K562 (cell line): Measurements from ENCODE around the gene CEP78. TPM values are rescaled to one million over a fixed set of nuclear protein-coding genes. Genes with fewer than 3 reads are reported as not detected.

ENCODE experiments used
- ATAC-seq: fragments of 200-7000 bp; cut with Tn5 transposase; 3 replicates; pipeline ENCODE4 v1.9.1; 2020; ENCODE audit warnings: moderate library complexity
- BruUV-seq: library from RNA; stranded (reverse); fragments of 400-500 nt; replicated peaks from 2 replicates; lab custom pipeline; 2021; lab: Mats Ljungman, UMichigan
- CTCF ChIA-PET: fragments of 300-600 bp; formaldehyde crosslinking; extraction: SDS; loops from one replicate; lab custom pipeline; 2021; ENCODE audit warnings: low intra/inter-chr PET ratio; lab: Yijun Ruan, JAX
- POLR2A ChIA-PET: fragments of 300-600, 350-650 bp; sonication (Branson Sonifier 250); formaldehyde crosslinking; extraction: SDS; loops from one replicate; lab custom pipeline; 2021; ENCODE audit warnings: antibody characterized with exemption, inconsistent platforms; lab: Yijun Ruan, JAX
- DNase-seq, 4 experiments: peaks; one replicate each; pipeline versions ENCODE4 v3.0.0 to v3.0.0-alpha.2; 2011 to 2018; ENCODE audit warnings: low spot score in 3 of 4, mixed read lengths in 3 of 4; ENCODE audit errors: extremely low read depth in 1 of 4
- FAIRE-seq: peaks from 2 replicates; lab custom pipeline; 2011; peaks lifted over from hg19 to GRCh38; lab: Jason Lieb, UNC
- H2AFZ ChIP-seq: 2 replicates; pipeline ENCODE4 v1.6.0; 2011; ENCODE audit warnings: low read depth, low read length, control low read depth, inconsistent platforms
- H3K27ac ChIP-seq: fragments of 200-600 bp; 3 replicates; pipeline ENCODE4 v1.8.0; 2011; ENCODE audit warnings: low read depth, mild to moderate bottlenecking, control low read depth, inconsistent platforms, low read length, moderate library complexity, mixed read lengths; ENCODE audit errors: extremely low read depth
- H3K27me3 ChIP-seq, 2 experiments: fragments of 300-600 bp in 1 of 2; 2 replicates in 1 of 2; 3 replicates in 1 of 2; pipeline versions ENCODE4 v1.6.0 to v1.8.0; 2011; ENCODE audit warnings: inconsistent platforms in 2 of 2, low read length in 2 of 2, mild to moderate bottlenecking in 1 of 2, mixed read lengths in 1 of 2, moderate library complexity in 1 of 2; ENCODE audit not compliant: control insufficient read depth in 2 of 2, insufficient read depth in 2 of 2
- H3K36me3 ChIP-seq: fragments of 300-600 bp; 3 replicates; pipeline ENCODE4 v1.8.0; 2011; ENCODE audit warnings: mild to moderate bottlenecking, low read length, inconsistent platforms; ENCODE audit not compliant: control insufficient read depth, insufficient read depth
- H3K4me1 ChIP-seq, 2 experiments: fragments of 200-600 bp in 1 of 2; replicated peaks in 1 of 2; 2 replicates in 1 of 2; 3 replicates in 1 of 2; pipeline versions ENCODE4 v1.5.1 to v1.8.0; 2011; ENCODE audit warnings: inconsistent platforms in 2 of 2, low read length in 2 of 2, mild to moderate bottlenecking in 1 of 2, mixed read lengths in 1 of 2, moderate library complexity in 1 of 2; ENCODE audit not compliant: control insufficient read depth in 2 of 2, insufficient read depth in 2 of 2
- H3K4me2 ChIP-seq: 2 replicates; pipeline ENCODE4 v1.6.1; 2011; ENCODE audit warnings: low read length, control low read depth, inconsistent platforms, mixed read lengths; ENCODE audit not compliant: insufficient read depth
- H3K4me3 ChIP-seq: fragments of 200-600 bp; sonication (generic), shearing (Covaris generic); 2 replicates; pipeline ENCODE4 v1.5.1; 2016; ENCODE audit warnings: control low read depth, inconsistent platforms
- H3K79me2 ChIP-seq: fragments of 200-600 bp; 3 replicates; pipeline ENCODE4 v1.8.0; 2011; ENCODE audit warnings: low read length, inconsistent platforms; ENCODE audit not compliant: control insufficient read depth, insufficient read depth
- H3K9ac ChIP-seq, 2 experiments: 2 replicates each; pipeline versions ENCODE4 v1.6.0 to v1.6.1; 2011; ENCODE audit warnings: low read depth in 2 of 2, low read length in 2 of 2, control low read depth in 1 of 2, inconsistent platforms in 1 of 2, mild to moderate bottlenecking in 1 of 2, mixed read lengths in 1 of 2; ENCODE audit not compliant: insufficient read depth in 1 of 2
- H3K9me1 ChIP-seq: one replicate; pipeline ENCODE4 v1.6.0; 2011; ENCODE audit warnings: inconsistent platforms, mild to moderate bottlenecking, low read length, moderate library complexity; ENCODE audit not compliant: control insufficient read depth, insufficient read depth
- H3K9me3 ChIP-seq: replicated peaks from 2 replicates; pipeline ENCODE4 v1.5.1; 2011; ENCODE audit warnings: low read depth, low read length, inconsistent platforms; ENCODE audit not compliant: control insufficient read depth, insufficient read depth
- H4K20me1 ChIP-seq: replicated peaks from 2 replicates; pipeline ENCODE4 v1.6.1; 2011; ENCODE audit warnings: low read length, inconsistent platforms, mixed read lengths; ENCODE audit not compliant: control insufficient read depth, insufficient read depth
- GTF2E2 ChIP-seq: fragments of 200-800 bp; sonication (Bioruptor generic); IDR thresholded peaks from 2 replicates; pipeline ENCODE4 v1.6.1; 2016; ENCODE audit warnings: missing genetic modification characterization, missing compliant biosample characterization
- POLR2AphosphoS2 ChIP-seq: IDR thresholded peaks from 2 replicates; pipeline ENCODE4 v1.6.1; 2012; ENCODE audit warnings: low read length, improper control_type of control experiment
- TARDBP ChIP-seq: fragments of 450-650 bp; IDR thresholded peaks from 2 replicates; pipeline ENCODE4 v1.6.1; 2016
- TCF7 ChIP-seq: sonication (generic); IDR thresholded peaks from 2 replicates; pipeline ENCODE4 v1.6.1; 2016; ENCODE audit warnings: antibody characterized with exemption, borderline replicate concordance
- WHSC1 ChIP-seq: IDR thresholded peaks from one replicate; pipeline ENCODE4 v1.6.1; 2012; ENCODE audit warnings: low read length, control low read depth, inconsistent platforms
- ZBTB8A ChIP-seq: fragments of 450-650 bp; IDR thresholded peaks from 2 replicates; pipeline ENCODE4 v1.6.1; 2018; ENCODE audit warnings: mild to moderate bottlenecking, moderate library complexity; ENCODE audit not compliant: partially characterized antibody
- ZNF354B ChIP-seq: fragments of 250-450 bp; sonication (Bioruptor Pico); IDR thresholded peaks from 2 replicates; pipeline ENCODE4 v1.4.0; 2020
- WGBS: fragments of 100-300 bp; shearing (Covaris generic); methylation state at CpG from one replicate; pipeline ENCODE4 v1.1.6; 2016; ENCODE audit warnings: low coverage, mixed read lengths; ENCODE audit not compliant: insufficient coverage; ENCODE audit errors: missing lambda C conversion rate; 5-methylcytosine and 5-hydroxymethylcytosine counted together
- in situ Hi-C: fragments of 300-500 bp; cut with MboI; formaldehyde crosslinking; loops from 4 replicates; pipeline ENCODE4 v1.15.0; 2018; ENCODE audit warnings: inconsistent platforms, mixed read lengths
- intact Hi-C: fragments of 100-400 bp; cut with micrococcal nuclease; formaldehyde crosslinking; loops from 2 replicates; pipeline ENCODE4 v1.14.2; 2022
- polyA plus RNA-seq, 8 experiments: library from polyadenylated mRNA; depleted of rRNA in 4 of 8; stranded (reverse) in 5 of 8; unstranded in 3 of 8; fragments of >200 nt; fragmentation: Nextera tagmentation in 2 of 8; fragmentation: Illumina TruSeq in 1 of 8; extraction: Ambion mirVana in 2 of 8; extraction: Trizol in 1 of 8; gene quantifications; 2 replicates each; pipeline versions ENCODE4 v1.2.1 to v1.2.3, GENCODE V29; 2011 to 2014; ENCODE audit warnings: inconsistent platforms in 1 of 8, missing spikeins in 1 of 8
- total RNA-seq, 7 experiments: library from RNA; depleted of rRNA in 6 of 7; stranded (reverse); fragments of >200 nt in 6 of 7; fragmentation: Illumina TruSeq in 2 of 7; extraction: Trizol in 2 of 7; gene quantifications; 2 replicates each; pipeline versions ENCODE4 v1.2.1 to v1.2.3, GENCODE V29; 2011 to 2021; ENCODE audit warnings: low replicate concordance in 1 of 7
- TF ChIP-seq, protein P1 (sequence below): sonication (generic); formaldehyde crosslinking; IDR thresholded peaks from 2 replicates; pipeline ENCODE4 v1.8.1; 2023; ENCODE audit warnings: mild to moderate bottlenecking, missing genetic modification reagents

CEP78 gene
- total and polyA plus RNA-seq, 9 of the 15 experiments (the other 6 are each of a cell fraction or from before 2014, with no cell fraction given) = 3.5 to 26.0 (median 21.5) TPM

DNA sequence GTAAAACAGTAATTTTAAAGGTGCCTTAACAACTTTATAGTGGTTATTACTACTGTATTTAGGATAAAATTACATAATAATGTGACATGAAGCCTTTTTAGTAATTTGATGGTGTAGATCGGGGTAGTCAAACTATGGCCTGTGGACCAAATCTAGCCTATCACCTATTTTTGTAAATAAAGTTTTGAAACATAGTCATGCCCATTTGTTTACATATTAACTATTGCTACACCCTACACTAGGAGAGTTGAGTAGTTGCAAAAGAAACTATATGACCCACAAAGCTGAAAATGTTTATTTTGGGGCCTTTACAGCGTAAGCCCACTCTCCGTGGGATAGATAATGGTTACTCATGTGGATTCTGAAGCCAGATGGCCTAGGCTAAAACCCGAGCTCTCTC lies 6.2 kb downstream of the CEP78 start:
- intact Hi-C loops = no loop called here
- no TSS peak for BruUV-seq
- H3K79me2 ChIP-seq = peaks cover 11% of the 10 kb centered on the region
- no peaks in the 10 kb centered on the region for H3K9me1 ChIP-seq
- no peak for DNase-seq
- TF ChIP-seq POLR2AphosphoS2 = no peak
- no peak for TF ChIP-seq TARDBP
- no peak for TF ChIP-seq WHSC1
- TF ChIP-seq GTF2E2 (tag) = no peak
- TF ChIP-seq TCF7 = no peak
- no peak for TF ChIP-seq ZNF354B
- TF ChIP-seq ZBTB8A = no peak
- TF ChIP-seq, protein P1, sequence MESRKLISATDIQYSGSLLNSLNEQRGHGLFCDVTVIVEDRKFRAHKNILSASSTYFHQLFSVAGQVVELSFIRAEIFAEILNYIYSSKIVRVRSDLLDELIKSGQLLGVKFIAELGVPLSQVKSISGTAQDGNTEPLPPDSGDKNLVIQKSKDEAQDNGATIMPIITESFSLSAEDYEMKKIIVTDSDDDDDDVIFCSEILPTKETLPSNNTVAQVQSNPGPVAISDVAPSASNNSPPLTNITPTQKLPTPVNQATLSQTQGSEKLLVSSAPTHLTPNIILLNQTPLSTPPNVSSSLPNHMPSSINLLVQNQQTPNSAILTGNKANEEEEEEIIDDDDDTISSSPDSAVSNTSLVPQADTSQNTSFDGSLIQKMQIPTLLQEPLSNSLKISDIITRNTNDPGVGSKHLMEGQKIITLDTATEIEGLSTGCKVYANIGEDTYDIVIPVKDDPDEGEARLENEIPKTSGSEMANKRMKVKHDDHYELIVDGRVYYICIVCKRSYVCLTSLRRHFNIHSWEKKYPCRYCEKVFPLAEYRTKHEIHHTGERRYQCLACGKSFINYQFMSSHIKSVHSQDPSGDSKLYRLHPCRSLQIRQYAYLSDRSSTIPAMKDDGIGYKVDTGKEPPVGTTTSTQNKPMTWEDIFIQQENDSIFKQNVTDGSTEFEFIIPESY (CRISPR knock-in tag) = no peak
- TF ChIP-seq, all 486 proteins: peak for 0
- in situ Hi-C loops = no loop called here
- no peaks in the 10 kb centered on the region for H4K20me1 ChIP-seq
- no peaks in the 10 kb centered on the region for H3K27me3 ChIP-seq
- H3K9ac ChIP-seq = no peak overlapping the region
- H3K4me3 ChIP-seq = no peak overlapping the region
- H3K4me2 ChIP-seq = no peak overlapping the region
- CTCF ChIA-PET = no interaction called here
- no peaks in the 10 kb centered on the region for H3K9me3 ChIP-seq
- H3K36me3 ChIP-seq = peaks cover 44% of the 10 kb centered on the region; the same call in 2 of the 3 replicates
- WGBS = 98% methylated on average over 4 of the region's 4 CpGs
- FAIRE-seq = no peak
- POLR2A ChIA-PET = no interaction called here
- H3K27ac ChIP-seq = no peak overlapping the region
- H3K4me1 ChIP-seq = peaks cover 1 to 3% of the 10 kb centered on the region in 2 experiments; a peak in 3 of 5 replicates
- ATAC-seq = no peak
- H2AFZ ChIP-seq = no peak overlapping the region
